ENCODE data around the gene S100A14. TPM values are rescaled to one million over a fixed set of nuclear protein-coding genes. Genes with fewer than 3 reads are reported as not detected.
A peak's percentile ranks its signal among the peaks of the same experiment; 100 is the strongest.

The S100A14 gene
- total and polyA plus RNA-seq, 2 of the 13 experiments (the other 11 are each of a cell fraction or from before 2014, with no cell fraction given) = 1.4 to 7.7 TPM

- ATAC-seq = peak; percentile 0; the same call in 1 of the 3 replicates
- no peak for DNase-seq (ENCODE audit: low spot score)
- H3K4me1 ChIP-seq (ENCODE audit: insufficient read depth, low read length) = peaks cover 91% of the 10 kb centered on the region
- H3K9me3 ChIP-seq (ENCODE audit: low read length) = no peaks in the 10 kb centered on the region
- peak overlapping the region; percentile 80 for H3K9ac ChIP-seq (ENCODE audit: insufficient read depth, low read depth, low read length)
- in situ Hi-C loops (cut with HindIII; ENCODE audit: extremely low pct_ligation_motif_present, low pct_unique_long_range_greater_than_20kb) (no loop called here), intact Hi-C loops (cut with micrococcal nuclease; ENCODE audit: unreplicated experiment) (no loop called here)
- BruUV-seq (replicated peaks) = no TSS peak
- H2AFZ ChIP-seq (ENCODE audit: low read length) = no peak overlapping the region
- CTCF ChIA-PET (ENCODE audit: low intra/inter-chr PET ratio, low total read pairs) = no interaction called here
- peak overlapping the region; percentile 84 for H3K4me2 ChIP-seq (ENCODE audit: low read depth, low read length)
- H3K27me3 ChIP-seq (ENCODE audit: control insufficient read depth in 1 of 2, insufficient read depth in 2 of 2, low read length in 2 of 2) = no peaks in the 10 kb centered on the region; a peak in 1 of 5 replicates
- POLR2A ChIA-PET = interaction anchor here (1.0 to 12.2 kb wide), 15 partner anchors 9 to 163 kb away, joined by 3 to 390 read pairs (median 4); partner anchors contain the start of genes CHTOP, S100A1, S100A13 and SLC27A3
- H3K27ac ChIP-seq (ENCODE audit: extremely low read length, insufficient read depth, low read length) = peak overlapping the region; percentile 66
- no peaks in the 10 kb centered on the region for H3K36me3 ChIP-seq (replicated peaks in 1 of 2; ENCODE audit: control insufficient read depth in 1 of 2, insufficient read depth in 2 of 2, low read length in 2 of 2)
- H3K4me3 ChIP-seq (replicated peaks in 1 of 3; ENCODE audit: insufficient read depth in 1 of 3, low read depth in 2 of 3, low read length in 3 of 3) = peak overlapping the region; percentile 60 to 76 (median 71)
- peaks cover 13% of the 10 kb centered on the region for H3K79me2 ChIP-seq (ENCODE audit: insufficient read depth, low read length)
- H4K20me1 ChIP-seq (ENCODE audit: insufficient read depth, low read length) = no peaks in the 10 kb centered on the region
- no peak for FAIRE-seq
- 3% methylated on average over 9 of the region's 11 CpGs for WGBS (ENCODE audit: low lambda C conversion rate)
- TF ChIP-seq ZNF280D (CRISPR knock-in tag; IDR thresholded peaks at IDR 0.05) (no peak), CENPBD1 (CRISPR knock-in tag; IDR thresholded peaks at IDR 0.05; ENCODE audit: borderline replicate concordance, low read depth) (no peak), MLLT10 (CRISPR knock-in tag; IDR thresholded peaks at IDR 0.05) (no peak), GATA4 (IDR thresholded peaks at IDR 0.05; ENCODE audit: borderline replicate concordance, low read depth) (0 out of 2 replicates have a peak, but pooled peaks have one; percentile 19), AHDC1 (CRISPR knock-in tag; IDR thresholded peaks at IDR 0.05; ENCODE audit: borderline replicate concordance) (no peak), ZBTB42 (CRISPR knock-in tag; IDR thresholded peaks at IDR 0.05) (0 out of 2 replicates have a peak, but pooled peaks have one; percentile 77), SALL1 (CRISPR knock-in tag; IDR thresholded peaks at IDR 0.05) (peak; percentile 3; the same call in 1 of the 2 replicates), NBN (conservative IDR thresholded peaks at IDR 0.05) (no peak), ZNF891 (CRISPR knock-in tag; IDR thresholded peaks at IDR 0.05) (peak; percentile 23; the same call in 1 of the 2 replicates)
- TF ChIP-seq, protein P1, sequence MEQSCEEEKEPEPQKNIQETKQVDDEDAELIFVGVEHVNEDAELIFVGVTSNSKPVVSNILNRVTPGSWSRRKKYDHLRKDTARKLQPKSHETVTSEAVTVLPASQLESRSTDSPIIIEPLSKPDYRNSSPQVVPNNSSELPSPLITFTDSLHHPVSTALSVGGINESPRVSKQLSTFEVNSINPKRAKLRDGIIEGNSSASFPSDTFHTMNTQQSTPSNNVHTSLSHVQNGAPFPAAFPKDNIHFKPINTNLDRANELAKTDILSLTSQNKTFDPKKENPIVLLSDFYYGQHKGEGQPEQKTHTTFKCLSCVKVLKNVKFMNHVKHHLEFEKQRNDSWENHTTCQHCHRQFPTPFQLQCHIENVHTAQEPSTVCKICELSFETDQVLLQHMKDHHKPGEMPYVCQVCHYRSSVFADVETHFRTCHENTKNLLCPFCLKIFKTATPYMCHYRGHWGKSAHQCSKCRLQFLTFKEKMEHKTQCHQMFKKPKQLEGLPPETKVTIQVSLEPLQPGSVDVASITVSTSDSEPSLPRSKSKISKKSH (CRISPR knock-in tag; IDR thresholded peaks at IDR 0.05; ENCODE audit: borderline replicate concordance) = no peak
- TF ChIP-seq, protein P2, sequence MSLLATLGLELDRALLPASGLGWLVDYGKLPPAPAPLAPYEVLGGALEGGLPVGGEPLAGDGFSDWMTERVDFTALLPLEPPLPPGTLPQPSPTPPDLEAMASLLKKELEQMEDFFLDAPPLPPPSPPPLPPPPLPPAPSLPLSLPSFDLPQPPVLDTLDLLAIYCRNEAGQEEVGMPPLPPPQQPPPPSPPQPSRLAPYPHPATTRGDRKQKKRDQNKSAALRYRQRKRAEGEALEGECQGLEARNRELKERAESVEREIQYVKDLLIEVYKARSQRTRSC (CRISPR knock-in tag; IDR thresholded peaks at IDR 0.05; ENCODE audit: low read depth) = no peak
Measured at GRCh38 chr1:153612111-153612754, 3.9 kb downstream of the S100A14 start.

Data from HepG2 (cell line).